Suprapubic skin (tissue), 3 donors: ENCODE data around the gene DNAH17.

Experiments
- EP300 ChIP-seq: sonication (generic); formaldehyde crosslinking; IDR thresholded peaks from one replicate; pipeline ENCODE4 v1.6.1; 2017; ENCODE audit warnings: antibody characterized with exemption
- TF ChIP-seq, protein P1 (sequence below), 2 donors: fragments of 200-600 bp in 1 of 2; fragments of 450-650 bp in 1 of 2; sonication (generic) in 1 of 2; IDR thresholded peaks; one replicate each; pipeline ENCODE4 v1.5.1; 2016 to 2019; ENCODE audit warnings: antibody characterized with exemption in 2 of 2, mild to moderate bottlenecking in 1 of 2, moderate library complexity in 1 of 2

GRCh38 chr17:78474614-78475146 is 102.5 kb downstream of the DNAH17 start:
- no peak for TF ChIP-seq EP300
- TF ChIP-seq, protein P1, sequence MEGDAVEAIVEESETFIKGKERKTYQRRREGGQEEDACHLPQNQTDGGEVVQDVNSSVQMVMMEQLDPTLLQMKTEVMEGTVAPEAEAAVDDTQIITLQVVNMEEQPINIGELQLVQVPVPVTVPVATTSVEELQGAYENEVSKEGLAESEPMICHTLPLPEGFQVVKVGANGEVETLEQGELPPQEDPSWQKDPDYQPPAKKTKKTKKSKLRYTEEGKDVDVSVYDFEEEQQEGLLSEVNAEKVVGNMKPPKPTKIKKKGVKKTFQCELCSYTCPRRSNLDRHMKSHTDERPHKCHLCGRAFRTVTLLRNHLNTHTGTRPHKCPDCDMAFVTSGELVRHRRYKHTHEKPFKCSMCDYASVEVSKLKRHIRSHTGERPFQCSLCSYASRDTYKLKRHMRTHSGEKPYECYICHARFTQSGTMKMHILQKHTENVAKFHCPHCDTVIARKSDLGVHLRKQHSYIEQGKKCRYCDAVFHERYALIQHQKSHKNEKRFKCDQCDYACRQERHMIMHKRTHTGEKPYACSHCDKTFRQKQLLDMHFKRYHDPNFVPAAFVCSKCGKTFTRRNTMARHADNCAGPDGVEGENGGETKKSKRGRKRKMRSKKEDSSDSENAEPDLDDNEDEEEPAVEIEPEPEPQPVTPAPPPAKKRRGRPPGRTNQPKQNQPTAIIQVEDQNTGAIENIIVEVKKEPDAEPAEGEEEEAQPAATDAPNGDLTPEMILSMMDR (IDR thresholded peaks at IDR 0.05) = no peak
